Hepatocyte (in vitro differentiated cells): Measurements from ENCODE around the gene VASH2.

Experiments used
- CTCF ChIP-seq: fragments of 200-600 bp; sonication (generic); IDR thresholded peaks from 2 replicates; pipeline ENCODE4 v1.5.1; 2016; ENCODE audit warnings: antibody characterized with exemption, mild to moderate bottlenecking; ENCODE audit not compliant: poor library complexity
- EZH2 ChIP-seq: fragments of 200-600 bp; sonication (generic); IDR thresholded peaks from 2 replicates; pipeline ENCODE4 v1.6.1; 2016; ENCODE audit warnings: antibody characterized with exemption, mild to moderate bottlenecking, borderline replicate concordance
- EZH2phosphoT487 ChIP-seq: fragments of 200-600 bp; sonication (generic); IDR thresholded peaks from one replicate; pipeline ENCODE4 v1.6.1; 2018; ENCODE audit warnings: antibody characterized with exemption, mild to moderate bottlenecking, low read depth, moderate library complexity; ENCODE audit not compliant: unreplicated experiment, severe bottlenecking

DNA sequence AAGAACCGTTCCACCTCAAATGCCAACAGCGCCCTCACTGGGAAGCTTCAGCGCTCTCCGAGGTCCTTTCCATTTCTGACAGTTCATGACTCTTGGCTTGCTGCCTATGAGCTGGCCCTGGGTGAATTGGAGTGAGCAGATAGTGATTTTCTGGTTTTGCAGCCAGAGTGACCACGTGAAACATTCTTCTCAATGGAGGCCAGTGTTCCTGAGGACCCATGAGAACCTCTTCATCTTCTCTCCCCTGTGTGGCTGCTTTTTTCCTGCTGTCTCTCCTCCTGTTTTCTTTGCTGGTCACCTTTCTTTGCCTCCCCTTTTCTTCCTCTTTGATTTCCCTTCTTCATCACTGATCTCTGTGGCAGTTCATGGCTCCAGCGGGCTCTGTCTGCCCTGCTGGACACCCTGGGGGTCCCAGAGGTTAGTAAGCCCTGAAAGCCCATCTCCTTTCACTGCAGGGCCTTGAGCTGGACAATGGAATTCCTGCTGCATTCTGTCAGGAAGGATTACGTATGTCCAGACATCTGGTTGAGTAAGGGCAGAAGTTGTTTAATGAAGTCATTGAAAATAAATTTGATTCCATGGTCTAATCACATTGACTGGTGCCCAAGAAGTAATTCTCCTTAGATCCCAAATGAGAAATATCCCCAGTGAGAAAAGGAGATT, 29.9 kb downstream of the VASH2 start:
- no peak for TF ChIP-seq CTCF
- no peak for TF ChIP-seq EZH2phosphoT487
- TF ChIP-seq EZH2, result no peak
